Measurements from ENCODE around the gene PAPLN. TPM values are rescaled to one million over a fixed set of nuclear protein-coding genes. Genes with fewer than 3 reads are reported as not detected.

Gene PAPLN
- polyA plus RNA-seq, 3 donors = 0.58 to 2.8 (median 0.73) TPM

DNA sequence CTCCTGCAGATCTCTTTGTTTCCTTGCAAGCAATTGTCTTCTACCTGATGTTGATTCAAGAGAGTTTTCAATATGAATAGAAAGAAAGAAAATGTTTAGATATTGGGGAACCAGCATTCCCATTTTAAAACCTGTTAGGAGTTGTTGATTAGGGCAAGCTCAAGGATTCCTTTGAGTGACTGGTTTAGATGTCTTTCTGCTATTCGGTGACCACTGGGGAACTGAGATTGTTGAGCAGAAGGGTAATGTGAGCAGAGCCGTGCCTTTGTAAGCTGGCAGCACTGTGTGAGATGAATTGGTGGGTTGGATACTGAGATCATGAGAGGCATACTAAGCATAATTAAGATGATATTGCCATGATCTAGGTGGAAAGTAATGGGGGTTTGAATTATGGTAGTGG, 39.1 kb upstream of the PAPLN start:
- no peak overlapping the region for H3K27ac ChIP-seq (ENCODE audit: low read depth in 1 of 2, low read length in 2 of 2)
- H3K9me3 Mint-ChIP-seq = no peaks in the 10 kb centered on the region
- DNase-seq = no peak
- no peak overlapping the region for H3K9ac ChIP-seq (ENCODE audit: insufficient read depth, low read length, poor library complexity, severe bottlenecking)
- peak overlapping the region in 1 of 7 donors; percentile 39 for H3K27ac Mint-ChIP-seq
- intact Hi-C loops (cut with micrococcal nuclease) = no loop called here
- 95% methylated on average over 2 of the region's 2 CpGs for WGBS (ENCODE audit: insufficient coverage)
- TF ChIP-seq, protein P1, sequence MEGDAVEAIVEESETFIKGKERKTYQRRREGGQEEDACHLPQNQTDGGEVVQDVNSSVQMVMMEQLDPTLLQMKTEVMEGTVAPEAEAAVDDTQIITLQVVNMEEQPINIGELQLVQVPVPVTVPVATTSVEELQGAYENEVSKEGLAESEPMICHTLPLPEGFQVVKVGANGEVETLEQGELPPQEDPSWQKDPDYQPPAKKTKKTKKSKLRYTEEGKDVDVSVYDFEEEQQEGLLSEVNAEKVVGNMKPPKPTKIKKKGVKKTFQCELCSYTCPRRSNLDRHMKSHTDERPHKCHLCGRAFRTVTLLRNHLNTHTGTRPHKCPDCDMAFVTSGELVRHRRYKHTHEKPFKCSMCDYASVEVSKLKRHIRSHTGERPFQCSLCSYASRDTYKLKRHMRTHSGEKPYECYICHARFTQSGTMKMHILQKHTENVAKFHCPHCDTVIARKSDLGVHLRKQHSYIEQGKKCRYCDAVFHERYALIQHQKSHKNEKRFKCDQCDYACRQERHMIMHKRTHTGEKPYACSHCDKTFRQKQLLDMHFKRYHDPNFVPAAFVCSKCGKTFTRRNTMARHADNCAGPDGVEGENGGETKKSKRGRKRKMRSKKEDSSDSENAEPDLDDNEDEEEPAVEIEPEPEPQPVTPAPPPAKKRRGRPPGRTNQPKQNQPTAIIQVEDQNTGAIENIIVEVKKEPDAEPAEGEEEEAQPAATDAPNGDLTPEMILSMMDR (IDR thresholded peaks at IDR 0.05) = no peak
- no peak overlapping the region for H3K4me3 ChIP-seq (replicated peaks in 1 of 3; ENCODE audit: low read depth in 2 of 3, low read length in 3 of 3)
- H3K36me3 ChIP-seq (replicated peaks in 1 of 2; ENCODE audit: control insufficient read depth in 1 of 2, insufficient read depth in 2 of 2, low read length in 2 of 2) = peaks cover 80 to 94% of the 10 kb centered on the region in 2 donors
- peaks cover 90% of the 10 kb centered on the region for H4K20me1 ChIP-seq (ENCODE audit: insufficient read depth, low read length)
- H3K27me3 ChIP-seq (ENCODE audit: control insufficient read depth in 2 of 2, insufficient read depth in 2 of 2, low read length in 2 of 2) = no peaks in the 10 kb centered on the region
- no peaks in the 10 kb centered on the region for H3K9me3 ChIP-seq (replicated peaks in 1 of 2; ENCODE audit: control insufficient read depth in 1 of 2, insufficient read depth in 1 of 2, low read length in 2 of 2)
- H2AFZ ChIP-seq (ENCODE audit: insufficient read depth, low read depth, low read length, poor library complexity, severe bottlenecking) = no peak overlapping the region
- H3K4me2 ChIP-seq (replicated peaks; ENCODE audit: extremely low read depth, low read length, poor library complexity, severe bottlenecking) = no peak overlapping the region
- H3K4me1 ChIP-seq (ENCODE audit: control insufficient read depth in 1 of 2, insufficient read depth in 2 of 2, low read length in 2 of 2) = no peaks in the 10 kb centered on the region
- peaks cover 12% of the 10 kb centered on the region for H3K79me2 ChIP-seq (ENCODE audit: insufficient read depth, low read length)
- no peak overlapping the region for H3K4me3 Mint-ChIP-seq
- H3K36me3 Mint-ChIP-seq = peaks cover 74 to 92% of the 10 kb centered on the region in 2 donors
- H3K4me1 Mint-ChIP-seq = no peaks in the 10 kb centered on the region
- H3K27me3 Mint-ChIP-seq (ENCODE audit: low read depth in 3 of 3) = no peaks in the 10 kb centered on the region

DNA sequence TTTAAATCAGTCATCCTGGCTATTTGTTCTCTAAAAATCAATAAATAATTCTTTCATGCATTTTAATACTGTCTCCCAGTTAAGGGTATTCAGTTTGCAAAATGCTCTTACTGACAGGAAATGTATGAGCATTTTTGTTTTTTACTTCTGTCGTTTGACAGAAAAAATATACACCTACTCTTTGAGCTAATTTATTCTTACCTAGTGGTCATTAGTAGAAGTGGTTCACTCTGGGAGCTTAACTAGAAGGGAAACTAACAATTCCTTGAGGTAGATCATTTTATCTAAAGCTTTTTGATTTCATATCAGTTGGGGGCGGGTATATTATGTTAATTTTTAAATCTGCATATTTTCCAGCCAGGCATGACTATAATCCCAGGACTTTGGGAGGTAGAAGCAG, 33.8 kb upstream of the PAPLN start:
- H3K9ac ChIP-seq (ENCODE audit: insufficient read depth, low read length, poor library complexity, severe bottlenecking) = no peak overlapping the region
- intact Hi-C loops (cut with micrococcal nuclease) = loop anchor here in 1 of 2 donors (10.0 kb wide), 1 partner anchor 99 kb away; no protein-coding TSS in a partner anchor
- TF ChIP-seq, protein P1 (IDR thresholded peaks at IDR 0.05) = no peak
- no peak overlapping the region for H3K4me2 ChIP-seq (replicated peaks; ENCODE audit: extremely low read depth, low read length, poor library complexity, severe bottlenecking)
- Mint-ChIP-seq H3K36me3 (peaks cover 74 to 94% of the 10 kb centered on the region in 2 donors), H3K27ac (peak overlapping the region in 1 of 7 donors; percentile 22), H3K4me1 (no peaks in the 10 kb centered on the region), H3K9me3 (peaks cover 0 to 4% (median 0%) of the 10 kb centered on the region in 7 donors), H3K27me3 (ENCODE audit: low read depth in 3 of 3) (no peaks in the 10 kb centered on the region), H3K4me3 (no peak overlapping the region)
- DNase-seq = no peak
- WGBS (ENCODE audit: insufficient coverage) = no CpG with 5 or more reads among the region's 2 CpGs
- H3K27me3 ChIP-seq (ENCODE audit: control insufficient read depth in 2 of 2, insufficient read depth in 2 of 2, low read length in 2 of 2) = no peaks in the 10 kb centered on the region
- H4K20me1 ChIP-seq (ENCODE audit: insufficient read depth, low read length) = peaks cover 95% of the 10 kb centered on the region
- H2AFZ ChIP-seq (ENCODE audit: insufficient read depth, low read depth, low read length, poor library complexity, severe bottlenecking) = no peak overlapping the region
- peaks cover 16% of the 10 kb centered on the region for H3K79me2 ChIP-seq (ENCODE audit: insufficient read depth, low read length)
- no peak overlapping the region for H3K4me3 ChIP-seq (replicated peaks in 1 of 3; ENCODE audit: low read depth in 2 of 3, low read length in 3 of 3)
- no peak overlapping the region for H3K27ac ChIP-seq (ENCODE audit: low read depth in 1 of 2, low read length in 2 of 2)
- no peaks in the 10 kb centered on the region for H3K4me1 ChIP-seq (ENCODE audit: control insufficient read depth in 1 of 2, insufficient read depth in 2 of 2, low read length in 2 of 2)
- H3K36me3 ChIP-seq (replicated peaks in 1 of 2; ENCODE audit: control insufficient read depth in 1 of 2, insufficient read depth in 2 of 2, low read length in 2 of 2) = peaks cover 89 to 98% of the 10 kb centered on the region in 2 donors
- no peaks in the 10 kb centered on the region for H3K9me3 ChIP-seq (replicated peaks in 1 of 2; ENCODE audit: control insufficient read depth in 1 of 2, insufficient read depth in 1 of 2, low read length in 2 of 2)
